ENCODE data around the gene FARS2.

The FARS2 gene

GRCh38 chr6:5388326-5388725, 127.0 kb downstream of the FARS2 start:
- DNase-seq = no peak

GRCh38 chr6:5389086-5389745, 127.9 kb downstream of the FARS2 start:
- no peak for DNase-seq

GRCh38 chr6:5390177-5390576, 128.9 kb downstream of the FARS2 start:
- DNase-seq = no peak

GRCh38 chr6:5394280-5394679, 133.0 kb downstream of the FARS2 start:
- DNase-seq = no peak

GRCh38 chr6:5395719-5396118, 134.4 kb downstream of the FARS2 start:
- no peak for DNase-seq

- no peak for DNase-seq
Observed at GRCh38 chr6:5398530-5398929, 137.2 kb downstream of the FARS2 start.

GRCh38 chr6:5399391-5399790, 138.1 kb downstream of the FARS2 start:
- DNase-seq = no peak

- DNase-seq = no peak
Observed at GRCh38 chr6:5401845-5402738, 140.8 kb downstream of the FARS2 start.

GRCh38 chr6:5403076-5403475, 141.8 kb downstream of the FARS2 start:
- DNase-seq = no peak

- DNase-seq = no peak
Observed at GRCh38 chr6:5403609-5404008, 142.3 kb downstream of the FARS2 start.

- no peak for DNase-seq
Observed at GRCh38 chr6:5405976-5406375, 144.7 kb downstream of the FARS2 start.

- no peak for DNase-seq
Observed at GRCh38 chr6:5411414-5411813, 150.1 kb downstream of the FARS2 start.

- no peak for DNase-seq
Observed at GRCh38 chr6:5412017-5412416, 150.7 kb downstream of the FARS2 start.

GRCh38 chr6:5412663-5413062, 151.3 kb downstream of the FARS2 start:
- no peak for DNase-seq

GRCh38 chr6:5416250-5416649, 154.9 kb downstream of the FARS2 start:
- no peak for DNase-seq

GRCh38 chr6:5422321-5422915, 161.1 kb downstream of the FARS2 start:
- no peak for DNase-seq

- no peak for DNase-seq
Observed at GRCh38 chr6:5423251-5423650, 161.9 kb downstream of the FARS2 start.

GRCh38 chr6:5424726-5425125, 163.4 kb downstream of the FARS2 start:
- no peak for DNase-seq

GRCh38 chr6:5425267-5425666, 164.0 kb downstream of the FARS2 start:
- no peak for DNase-seq

GRCh38 chr6:5425797-5426196, 164.5 kb downstream of the FARS2 start:
- no peak for DNase-seq

GRCh38 chr6:5427586-5427985, 166.3 kb downstream of the FARS2 start:
- no peak for DNase-seq

- no peak for DNase-seq
Observed at GRCh38 chr6:5433324-5433723, 172.0 kb downstream of the FARS2 start.

- no peak for DNase-seq
Observed at GRCh38 chr6:5435449-5435848, 174.1 kb downstream of the FARS2 start.

Measured in femur (tissue), 1 donor.